HepG2 (cell line): ENCODE results near the gene CUL1. TPM values are rescaled to one million over a fixed set of nuclear protein-coding genes. Genes with fewer than 3 reads are reported as not detected.

ENCODE experiments used
- ATAC-seq: fragments of 200-7000 bp; cut with Tn5 transposase; 3 replicates; pipeline ENCODE4 v1.9.1; 2020; ENCODE audit warnings: mild to moderate bottlenecking, moderate library complexity
- BruUV-seq: library from RNA; stranded (reverse); fragments of 400-500 nt; replicated peaks from 2 replicates; lab custom pipeline; 2021; lab: Mats Ljungman, UMichigan
- CTCF ChIA-PET: fragments of 300-600 bp; formaldehyde crosslinking; extraction: SDS; loops from one replicate; lab custom pipeline; 2021; ENCODE audit warnings: low total read pairs, inconsistent platforms, low intra/inter-chr PET ratio; lab: Yijun Ruan, JAX
- POLR2A ChIA-PET: fragments of 350-600 bp; sonication (Branson Sonifier 250); formaldehyde crosslinking; loops from one replicate; lab custom pipeline; 2020; ENCODE audit warnings: antibody characterized with exemption, inconsistent platforms; lab: Yijun Ruan, JAX
- DNase-seq: peaks from one replicate; pipeline ENCODE4 v3.0.0-alpha.2; 2015; ENCODE audit warnings: low spot score
- FAIRE-seq: peaks from 3 replicates; lab custom pipeline; 2011; peaks lifted over from hg19 to GRCh38; lab: Jason Lieb, UNC
- H2AFZ ChIP-seq: one replicate; pipeline ENCODE4 v1.6.1; 2011; ENCODE audit warnings: low read length, inconsistent platforms
- H3K27ac ChIP-seq: fragments of 300-600 bp; 3 replicates; pipeline ENCODE4 v1.8.0; 2011; ENCODE audit warnings: mixed run types, mild to moderate bottlenecking, mixed read lengths, low read length, inconsistent platforms; ENCODE audit not compliant: insufficient read depth; ENCODE audit errors: extremely low read length
- H3K27me3 ChIP-seq, 2 experiments: fragments of 200-600 bp in 1 of 2; 2 replicates in 1 of 2; 3 replicates in 1 of 2; pipeline versions ENCODE4 v1.6.0 to v1.8.0; 2011; ENCODE audit warnings: low read length in 2 of 2, mild to moderate bottlenecking in 2 of 2, moderate library complexity in 2 of 2, inconsistent platforms in 1 of 2; ENCODE audit not compliant: insufficient read depth in 2 of 2, control insufficient read depth in 1 of 2
- H3K36me3 ChIP-seq, 2 experiments: fragments of 200-600 bp in 1 of 2; replicated peaks in 1 of 2; 2 replicates in 1 of 2; 3 replicates in 1 of 2; pipeline versions ENCODE4 v1.5.1 to v1.8.0; 2011; ENCODE audit warnings: low read length in 2 of 2, inconsistent platforms in 1 of 2; ENCODE audit not compliant: insufficient read depth in 2 of 2, control insufficient read depth in 1 of 2
- H3K4me1 ChIP-seq: 2 replicates; pipeline ENCODE4 v1.5.1; 2012; ENCODE audit warnings: low read length, inconsistent platforms; ENCODE audit not compliant: insufficient read depth
- H3K4me2 ChIP-seq: 2 replicates; pipeline ENCODE4 v1.6.0; 2011; ENCODE audit warnings: low read depth, low read length, inconsistent platforms
- H3K4me3 ChIP-seq, 3 experiments: fragments of 200-600 bp in 1 of 3; sonication (generic), shearing (Covaris generic) in 1 of 3; replicated peaks in 1 of 3; 2 replicates each; pipeline ENCODE4 v1.5.1; 2011 to 2016; ENCODE audit warnings: low read length in 3 of 3, inconsistent platforms in 2 of 3, low read depth in 2 of 3, mild to moderate bottlenecking in 2 of 3, control low read depth in 1 of 3, mixed read lengths in 1 of 3; ENCODE audit not compliant: insufficient read depth in 1 of 3
- H3K79me2 ChIP-seq: one replicate; pipeline ENCODE4 v1.6.1; 2011; ENCODE audit warnings: low read length, inconsistent platforms; ENCODE audit not compliant: insufficient read depth
- H3K9ac ChIP-seq: 2 replicates; pipeline ENCODE4 v1.6.0; 2011; ENCODE audit warnings: mild to moderate bottlenecking, low read depth, low read length, inconsistent platforms; ENCODE audit not compliant: insufficient read depth
- H3K9me3 ChIP-seq: 2 replicates; pipeline ENCODE4 v1.5.1; 2012; ENCODE audit warnings: mild to moderate bottlenecking, low read length
- H4K20me1 ChIP-seq: 2 replicates; pipeline ENCODE4 v1.6.0; 2011; ENCODE audit warnings: inconsistent platforms, mild to moderate bottlenecking, low read length, moderate library complexity; ENCODE audit not compliant: insufficient read depth
- GMEB2 ChIP-seq: IDR thresholded peaks from 2 replicates; pipeline ENCODE4 v1.6.1; 2016; ENCODE audit warnings: missing biosample characterization, missing genetic modification reagents, low read depth
- JDP2 ChIP-seq: sonication (generic); formaldehyde crosslinking; IDR thresholded peaks from 2 replicates; pipeline ENCODE4 v1.8.1; 2022; ENCODE audit warnings: missing genetic modification reagents, borderline replicate concordance
- SUZ12 ChIP-seq: fragments of 150-350 bp; IDR thresholded peaks from 2 replicates; pipeline ENCODE4 v1.6.1; 2014; ENCODE audit warnings: low read depth, low read length
- TOPORS ChIP-seq: sonication (generic); formaldehyde crosslinking; IDR thresholded peaks from 2 replicates; pipeline ENCODE4 v1.8.0; 2023; ENCODE audit warnings: mild to moderate bottlenecking, missing genetic modification reagents
- ZC3H13 ChIP-seq: sonication (generic); formaldehyde crosslinking; IDR thresholded peaks from 2 replicates; pipeline ENCODE4 v1.8.1; 2023; ENCODE audit warnings: mild to moderate bottlenecking, missing genetic modification reagents, moderate library complexity
- ZNF501 ChIP-seq: sonication (generic); formaldehyde crosslinking; IDR thresholded peaks from 2 replicates; pipeline ENCODE4 v1.5.1; 2020; ENCODE audit warnings: mild to moderate bottlenecking, moderate library complexity, missing genetic modification reagents
- ZNF652 ChIP-seq: IDR thresholded peaks from 2 replicates; pipeline ENCODE4 v1.6.1; 2016; ENCODE audit warnings: low read depth, borderline replicate concordance
- ZNF724P ChIP-seq: sonication (generic); formaldehyde crosslinking; IDR thresholded peaks from 2 replicates; pipeline ENCODE4 v1.8.0; 2022; ENCODE audit warnings: missing genetic modification reagents, borderline replicate concordance
- WGBS: methylation state at CpG from one replicate; pipeline ENCODE4 v1.1.6; 2017; ENCODE audit warnings: low lambda C conversion rate; 5-methylcytosine and 5-hydroxymethylcytosine counted together
- in situ Hi-C: cut with HindIII; loops from 2 replicates; pipeline ENCODE4 v1.10.0; 2017; ENCODE audit warnings: low pct_unique_long_range_greater_than_20kb; ENCODE audit not compliant: extremely low pct_ligation_motif_present
- intact Hi-C: fragments of 100-400 bp; cut with micrococcal nuclease; formaldehyde crosslinking; loops from one replicate; pipeline ENCODE4 v1.10.0; 2022; ENCODE audit not compliant: unreplicated experiment
- polyA plus RNA-seq, 8 experiments: library from polyadenylated mRNA; depleted of rRNA in 3 of 8; stranded (reverse) in 7 of 8; unstranded in 1 of 8; fragments of >200 nt; fragmentation: Illumina TruSeq in 4 of 8; extraction: Trizol in 4 of 8; gene quantifications; 2 replicates each; pipeline versions ENCODE4 v1.2.1 to v1.2.3, GENCODE V29; 2011 to 2016; ENCODE audit warnings: low read depth in 4 of 8, missing spikeins in 1 of 8, mixed read lengths in 1 of 8; ENCODE audit not compliant: insufficient read depth in 1 of 8
- total RNA-seq, 5 experiments: library from RNA; depleted of rRNA; stranded (reverse); fragments of >200 nt; fragmentation: Illumina TruSeq; extraction: Trizol; gene quantifications; 2 replicates each; pipeline ENCODE4 v1.2.3, GENCODE V29; 2016; ENCODE audit warnings: low read depth in 1 of 5
- TF ChIP-seq, protein P1 (sequence below): sonication (generic); formaldehyde crosslinking; IDR thresholded peaks from 2 replicates; pipeline ENCODE4 v1.9.0; 2021; ENCODE audit warnings: missing genetic modification reagents, mild to moderate bottlenecking, borderline replicate concordance
- TF ChIP-seq, protein P2 (sequence below): IDR thresholded peaks from 2 replicates; pipeline ENCODE4 v1.6.1; 2016; ENCODE audit warnings: low read depth

CUL1 gene
- total and polyA plus RNA-seq, 2 of the 13 experiments (the other 11 are each of a cell fraction or from before 2014, with no cell fraction given) = 30.1 to 45.9 TPM

GRCh38 chr7:148729984-148730733, 31.5 kb downstream of the CUL1 start:
- Histone ChIP-seq H3K27me3 (no peaks in the 10 kb centered on the region), H4K20me1 (peaks cover 3% of the 10 kb centered on the region; the same call in 1 of the 2 replicates), H3K27ac (no peak overlapping the region), H2AFZ (no peak overlapping the region), H3K9ac (no peak overlapping the region), H3K4me3 (no peak overlapping the region), H3K9me3 (no peaks in the 10 kb centered on the region), H3K79me2 (peaks cover 58% of the 10 kb centered on the region), H3K36me3 (peaks cover 10 to 45% of the 10 kb centered on the region in 2 experiments), H3K4me2 (no peak overlapping the region), H3K4me1 (no peaks in the 10 kb centered on the region)
- no peak for FAIRE-seq
- intact Hi-C loops = no loop called here
- CTCF ChIA-PET = no interaction called here
- TF ChIP-seq, protein P1, sequence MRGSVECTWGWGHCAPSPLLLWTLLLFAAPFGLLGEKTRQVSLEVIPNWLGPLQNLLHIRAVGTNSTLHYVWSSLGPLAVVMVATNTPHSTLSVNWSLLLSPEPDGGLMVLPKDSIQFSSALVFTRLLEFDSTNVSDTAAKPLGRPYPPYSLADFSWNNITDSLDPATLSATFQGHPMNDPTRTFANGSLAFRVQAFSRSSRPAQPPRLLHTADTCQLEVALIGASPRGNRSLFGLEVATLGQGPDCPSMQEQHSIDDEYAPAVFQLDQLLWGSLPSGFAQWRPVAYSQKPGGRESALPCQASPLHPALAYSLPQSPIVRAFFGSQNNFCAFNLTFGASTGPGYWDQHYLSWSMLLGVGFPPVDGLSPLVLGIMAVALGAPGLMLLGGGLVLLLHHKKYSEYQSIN = no peak
- TF ChIP-seq ZNF652 (CRISPR knock-in tag) (no peak), ZNF724P (CRISPR knock-in tag) (no peak), ZC3H13 (no peak), ZNF501 (CRISPR knock-in tag) (no peak), JDP2 (CRISPR knock-in tag) (no peak), TOPORS (no peak), SUZ12 (no peak), GMEB2 (no peak)
- TF ChIP-seq, protein P2, sequence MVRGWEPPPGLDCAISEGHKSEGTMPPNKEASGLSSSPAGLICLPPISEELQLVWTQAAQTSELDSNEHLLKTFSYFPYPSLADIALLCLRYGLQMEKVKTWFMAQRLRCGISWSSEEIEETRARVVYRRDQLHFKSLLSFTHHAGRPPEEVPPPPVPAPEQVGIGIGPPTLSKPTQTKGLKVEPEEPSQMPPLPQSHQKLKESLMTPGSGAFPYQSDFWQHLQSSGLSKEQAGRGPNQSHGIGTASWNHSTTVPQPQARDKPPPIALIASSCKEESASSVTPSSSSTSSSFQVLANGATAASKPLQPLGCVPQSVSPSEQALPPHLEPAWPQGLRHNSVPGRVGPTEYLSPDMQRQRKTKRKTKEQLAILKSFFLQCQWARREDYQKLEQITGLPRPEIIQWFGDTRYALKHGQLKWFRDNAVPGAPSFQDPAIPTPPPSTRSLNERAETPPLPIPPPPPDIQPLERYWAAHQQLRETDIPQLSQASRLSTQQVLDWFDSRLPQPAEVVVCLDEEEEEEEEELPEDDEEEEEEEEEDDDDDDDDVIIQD (CRISPR knock-in tag) = no peak
- no peak for DNase-seq
- BruUV-seq = no TSS peak
- no peak for ATAC-seq
- in situ Hi-C loops = no loop called here
- WGBS = 94% methylated on average over 12 of the region's 12 CpGs
- POLR2A ChIA-PET = no interaction called here
